ENCODE results near the gene MAS1.
"Not testable (repeated sequence)": the region's sequence is repeated elsewhere in the genome, so short reads cannot be mapped to it uniquely, and the experiment has no call there.

MAS1 gene

GRCh38 chr6:159919011-159919511 lies 28.3 kb downstream of the MAS1 start:
- no peak for DNase-seq

- DNase-seq: no peak
These were observed 29.0 kb downstream of the MAS1 start for GRCh38 chr6:159919800-159920199.

- not testable (repeated sequence) for DNase-seq
These were observed 33.4 kb downstream of the MAS1 start for GRCh38 chr6:159924150-159924549.

- no peak for DNase-seq
These were observed 35.9 kb downstream of the MAS1 start for GRCh38 chr6:159926542-159927203.

- peak; percentile 58 to 68 for DNase-seq
These were observed 39.0 kb downstream of the MAS1 start for GRCh38 chr6:159929819-159930218.

GRCh38 chr6:159931112-159931511 lies 40.3 kb downstream of the MAS1 start:
- no peak for DNase-seq

- DNase-seq: no peak
These were observed 41.1 kb downstream of the MAS1 start for GRCh38 chr6:159931846-159932245.

- DNase-seq: no peak
These were observed 42.3 kb downstream of the MAS1 start for GRCh38 chr6:159933077-159933476.

GRCh38 chr6:159934181-159934580 lies 43.4 kb downstream of the MAS1 start:
- DNase-seq: no peak

GRCh38 chr6:159935065-159935464 lies 44.3 kb downstream of the MAS1 start:
- no peak for DNase-seq

GRCh38 chr6:159935633-159936032 lies 44.8 kb downstream of the MAS1 start:
- DNase-seq: no peak

- DNase-seq: no peak
These were observed 48.8 kb downstream of the MAS1 start for GRCh38 chr6:159939591-159940016.
